ENCODE measurements around the gene HIVEP3.

DNA sequence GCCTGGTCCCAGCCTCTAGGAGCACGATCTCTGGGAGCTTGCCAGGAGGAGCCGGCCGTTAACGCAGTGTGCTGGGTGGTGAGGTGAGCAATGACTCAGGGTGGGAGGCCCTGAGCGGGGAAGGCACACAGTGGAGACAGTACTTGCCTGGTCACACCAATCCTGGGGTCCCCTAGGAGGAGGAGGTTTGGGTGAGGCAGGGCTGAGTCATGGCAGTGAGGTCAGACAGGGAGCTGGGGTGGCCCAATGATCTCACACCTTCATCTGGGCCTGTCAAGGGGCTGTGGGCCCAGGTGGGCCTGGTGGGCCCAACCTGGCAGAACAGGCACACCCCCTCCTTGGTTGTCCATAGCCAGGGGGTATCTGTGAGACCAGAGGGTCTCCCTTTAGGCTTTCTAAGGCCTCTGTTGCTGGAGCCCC, 425.6 kb downstream of the HIVEP3 start:
- no peak for TF ChIP-seq CTCF (IDR thresholded peaks at IDR 0.05)
- TF ChIP-seq POLR2A (IDR thresholded peaks at IDR 0.05): no peak

All from esophagus squamous epithelium (tissue), 4 donors.